ENCODE measurements around the gene KIZ. TPM values are rescaled to one million over a fixed set of nuclear protein-coding genes. Genes with fewer than 3 reads are reported as not detected.

Gene KIZ
- total RNA-seq, 6 experiments from 2014 or later, result 11.5 to 18.8 (median 14.0) TPM

DNA sequence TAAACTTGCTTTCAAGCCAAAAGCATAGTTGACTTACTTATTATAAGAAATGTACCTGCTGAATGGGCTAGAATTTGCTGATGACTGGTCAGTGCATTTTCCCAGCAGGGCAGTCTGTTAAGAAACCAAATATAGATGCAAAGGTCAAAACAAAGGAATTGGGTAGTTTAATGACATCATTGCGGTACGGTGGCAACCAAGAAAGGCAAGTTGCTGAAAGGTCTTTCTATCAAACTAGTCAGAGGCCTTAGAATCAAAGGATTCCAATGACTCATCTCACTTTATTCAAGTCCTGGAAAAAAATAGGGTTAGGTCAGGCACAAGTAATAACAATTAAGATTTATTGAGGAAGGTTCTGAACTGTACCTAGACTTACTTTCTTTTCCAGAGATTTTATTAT lies 76.4 kb downstream of the KIZ start:
- H3K4me3 Mint-ChIP-seq, result no peak overlapping the region
- H3K4me1 Mint-ChIP-seq (ENCODE audit: low read depth), result peaks cover 10% of the 10 kb centered on the region
- peaks cover 5% of the 10 kb centered on the region; the same call in 1 of the 2 replicates for H3K36me3 Mint-ChIP-seq (ENCODE audit: low read depth)
- no peak for DNase-seq
- no peaks in the 10 kb centered on the region for H3K9me3 Mint-ChIP-seq
- no peak for TF ChIP-seq CTCF (IDR thresholded peaks at IDR 0.05)
- H3K27ac Mint-ChIP-seq, result no peak overlapping the region
- H3K27me3 Mint-ChIP-seq (ENCODE audit: insufficient read depth), result no peaks in the 10 kb centered on the region; the same call in 1 of the 2 replicates

- no peak for DNase-seq
- Mint-ChIP-seq H3K9me3 (no peaks in the 10 kb centered on the region), H3K36me3 (ENCODE audit: low read depth) (peaks cover 5% of the 10 kb centered on the region; the same call in 1 of the 2 replicates), H3K27ac (no peak overlapping the region), H3K4me3 (no peak overlapping the region), H3K4me1 (ENCODE audit: low read depth) (peaks cover 10% of the 10 kb centered on the region), H3K27me3 (ENCODE audit: insufficient read depth) (no peaks in the 10 kb centered on the region; the same call in 1 of the 2 replicates)
- no peak for TF ChIP-seq CTCF (IDR thresholded peaks at IDR 0.05)
These were observed 77.3 kb downstream of the KIZ start for GRCh38 chr20:21203088-21203656.

DNA sequence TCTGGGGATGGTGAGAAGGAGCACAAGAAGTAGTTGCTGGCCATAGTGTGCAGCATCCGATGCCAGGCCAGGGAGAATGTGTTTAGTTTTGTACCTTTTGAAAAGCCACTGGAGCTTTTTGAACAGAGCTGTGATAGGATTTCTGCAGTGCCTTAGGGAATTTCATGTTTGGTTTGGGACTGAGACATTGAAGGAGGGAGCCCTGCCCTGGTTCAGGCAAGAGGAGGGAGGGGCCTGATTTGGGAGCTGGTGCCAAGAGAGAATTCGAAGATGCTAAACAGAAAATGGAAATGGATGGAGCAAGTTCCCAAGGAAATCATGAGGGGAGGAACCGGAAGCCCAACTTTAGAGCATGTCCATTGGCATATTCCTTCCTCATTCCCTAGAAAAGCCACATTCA lies 80.7 kb downstream of the KIZ start:
- no peak for TF ChIP-seq CTCF (IDR thresholded peaks at IDR 0.05)
- Mint-ChIP-seq H3K4me3 (no peak overlapping the region), H3K36me3 (ENCODE audit: low read depth) (peaks cover 5% of the 10 kb centered on the region; the same call in 1 of the 2 replicates), H3K9me3 (no peaks in the 10 kb centered on the region), H3K27ac (no peak overlapping the region), H3K27me3 (ENCODE audit: insufficient read depth) (no peaks in the 10 kb centered on the region), H3K4me1 (ENCODE audit: low read depth) (peaks cover 10% of the 10 kb centered on the region)
- no peak for DNase-seq

DNA sequence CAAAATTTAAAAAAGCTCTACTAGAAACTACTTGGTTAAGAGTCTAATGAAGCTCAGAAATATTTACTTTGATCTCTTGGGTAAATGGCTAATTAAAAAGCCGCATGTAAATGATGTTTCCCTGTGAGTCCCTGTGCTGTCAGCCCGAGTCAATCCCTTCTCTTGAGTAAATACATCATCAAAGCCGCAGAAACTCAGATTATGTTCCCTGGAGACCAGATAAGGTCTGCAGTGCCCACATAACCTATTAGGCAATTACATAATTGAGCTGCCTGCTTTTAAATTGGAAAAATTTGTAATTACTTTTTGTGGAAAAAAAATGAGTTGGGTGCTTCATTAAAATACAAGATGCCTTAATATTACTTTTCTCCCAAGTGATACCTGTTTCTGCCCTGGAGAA lies 83.1 kb downstream of the KIZ start:
- H3K36me3 Mint-ChIP-seq (ENCODE audit: low read depth), result peaks cover 5% of the 10 kb centered on the region; the same call in 1 of the 2 replicates
- DNase-seq, result no peak
- no peak overlapping the region for H3K27ac Mint-ChIP-seq
- H3K4me3 Mint-ChIP-seq, result no peak overlapping the region
- H3K4me1 Mint-ChIP-seq (ENCODE audit: low read depth), result no peaks in the 10 kb centered on the region
- TF ChIP-seq CTCF (IDR thresholded peaks at IDR 0.05), result no peak
- no peaks in the 10 kb centered on the region for H3K9me3 Mint-ChIP-seq
- no peaks in the 10 kb centered on the region for H3K27me3 Mint-ChIP-seq (ENCODE audit: insufficient read depth)

DNA sequence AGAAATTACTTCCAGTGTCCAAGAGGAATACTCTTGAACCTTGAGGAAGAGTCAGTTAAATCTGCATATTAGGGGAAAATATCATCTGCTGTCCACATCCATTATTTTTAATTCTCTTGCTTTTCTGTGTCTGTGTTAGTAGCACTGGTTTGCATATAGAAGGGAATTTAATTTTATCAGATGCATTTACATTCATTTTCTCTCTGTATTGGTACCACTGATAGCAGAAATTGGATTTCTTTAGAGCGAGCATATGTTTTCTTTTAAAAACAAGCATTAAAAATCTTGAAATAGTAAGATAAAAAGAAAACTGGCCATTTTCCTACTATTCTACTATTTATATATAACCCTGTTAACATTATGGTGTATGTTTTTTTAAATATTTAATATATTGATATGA lies 83.8 kb downstream of the KIZ start:
- Mint-ChIP-seq H3K9me3 (no peaks in the 10 kb centered on the region), H3K4me1 (ENCODE audit: low read depth) (no peaks in the 10 kb centered on the region), H3K27ac (no peak overlapping the region), H3K27me3 (ENCODE audit: insufficient read depth) (no peaks in the 10 kb centered on the region), H3K4me3 (no peak overlapping the region), H3K36me3 (ENCODE audit: low read depth) (peaks cover 5% of the 10 kb centered on the region; the same call in 1 of the 2 replicates)
- TF ChIP-seq CTCF (IDR thresholded peaks at IDR 0.05), result no peak
- no peak for DNase-seq
